A549 (cell line): Measurements from ENCODE around the gene D2HGDH. TPM values are rescaled to one million over a fixed set of nuclear protein-coding genes. Genes with fewer than 3 reads are reported as not detected.

Experiments used
- ATAC-seq, 2 experiments: fragments of 200-7000 bp in 1 of 2; fragments of >200 bp in 1 of 2; cut with Nextera tagmentation in 1 of 2; cut with Tn5 transposase in 1 of 2; 3 replicates each; pipeline versions ENCODE4 v1.8.0 to v1.9.1; 2018 to 2020; ENCODE audit warnings: mild to moderate bottlenecking in 1 of 2, moderate library complexity in 1 of 2
- CTCF ChIA-PET: fragments of 300-600 bp; sonication (Branson Sonifier 250); formaldehyde crosslinking; extraction: SDS; loops from one replicate; lab custom pipeline; 2021; ENCODE audit warnings: antibody characterized with exemption, inconsistent platforms; lab: Yijun Ruan, JAX
- POLR2A ChIA-PET: fragments of 350-600 bp; formaldehyde crosslinking; extraction: SDS; loops from one replicate; lab custom pipeline; 2021; ENCODE audit warnings: antibody characterized with exemption, inconsistent platforms; lab: Yijun Ruan, JAX
- DNase-seq, 2 experiments: peaks; one replicate each; pipeline versions ENCODE4 v3.0.0 to v3.0.0-alpha.2; 2011 to 2016; ENCODE audit warnings: low read depth in 1 of 2, low spot score in 1 of 2
- FAIRE-seq: peaks from 2 replicates; lab custom pipeline; 2011; peaks lifted over from hg19 to GRCh38; lab: Jason Lieb, UNC
- H3K27ac ChIP-seq, 2 experiments: fragments of >200 bp; sonication (Bioruptor Twin); formaldehyde crosslinking; 3 replicates each; pipeline ENCODE4 v1.5.1; 2016 to 2017
- H3K4me1 ChIP-seq: fragments of >200 bp; sonication (Bioruptor Twin); formaldehyde crosslinking; 3 replicates; pipeline ENCODE4 v1.6.1; 2016
- H3K4me2 ChIP-seq: fragments of >200 bp; sonication (Bioruptor Twin); formaldehyde crosslinking; 3 replicates; pipeline ENCODE4 v1.6.1; 2016
- H3K4me3 ChIP-seq: fragments of >200 bp; sonication (Bioruptor Twin); formaldehyde crosslinking; 3 replicates; pipeline ENCODE4 v1.5.1; 2016
- H3K9me3 ChIP-seq: fragments of >200 bp; sonication (Bioruptor Twin); formaldehyde crosslinking; 3 replicates; pipeline ENCODE4 v1.6.1; 2016
- CEBPB ChIP-seq, 2 experiments: fragments of >200 bp in 1 of 2; sonication (Bioruptor Twin) in 1 of 2; formaldehyde crosslinking in 1 of 2; IDR thresholded peaks; 2 replicates each; pipeline ENCODE4 v1.6.1; 2012 to 2016
- CHD4 ChIP-seq: fragments of 200-600 bp; sonication (generic); IDR thresholded peaks from 2 replicates; pipeline ENCODE4 v1.6.1; 2016; ENCODE audit warnings: antibody characterized with exemption, mild to moderate bottlenecking, borderline replicate concordance
- EHF ChIP-seq: fragments of 250-450 bp; sonication (Bioruptor Pico); IDR thresholded peaks from 2 replicates; pipeline ENCODE4 v1.5.0; 2020; ENCODE audit warnings: mild to moderate bottlenecking
- EP300 ChIP-seq, 2 experiments: fragments of >200 bp; sonication (Bioruptor Twin); formaldehyde crosslinking; IDR thresholded peaks; 2 replicates in 1 of 2; 3 replicates in 1 of 2; pipeline ENCODE4 v1.6.1; 2016 to 2017
- ESRRA ChIP-seq: fragments of 150-350 bp; IDR thresholded peaks from 2 replicates; pipeline ENCODE4 v1.6.1; 2014; ENCODE audit warnings: mild to moderate bottlenecking, low read length, borderline replicate concordance
- FOSB ChIP-seq: fragments of 250-450 bp; sonication (Bioruptor Pico); IDR thresholded peaks from 2 replicates; pipeline ENCODE4 v1.5.0; 2020; ENCODE audit warnings: mild to moderate bottlenecking, moderate library complexity
- FOXS1 ChIP-seq: fragments of 250-450 bp; sonication (Bioruptor Pico); IDR thresholded peaks from 2 replicates; pipeline ENCODE4 v1.5.0; 2020; ENCODE audit warnings: mild to moderate bottlenecking, moderate library complexity
- HOXA7 ChIP-seq: fragments of 250-450 bp; sonication (Bioruptor Pico); IDR thresholded peaks from 2 replicates; pipeline ENCODE4 v1.5.0; 2020; ENCODE audit warnings: mild to moderate bottlenecking, moderate library complexity
- HOXB13 ChIP-seq: fragments of 250-450 bp; sonication (Bioruptor Pico); IDR thresholded peaks from 2 replicates; pipeline ENCODE4 v1.5.0; 2020; ENCODE audit warnings: low read depth, mild to moderate bottlenecking, moderate library complexity
- HOXB5 ChIP-seq: fragments of 250-450 bp; sonication (Bioruptor Pico); IDR thresholded peaks from 2 replicates; pipeline ENCODE4 v1.5.0; 2020; ENCODE audit warnings: mild to moderate bottlenecking, moderate library complexity
- JUNB ChIP-seq: fragments of >200 bp; sonication (Bioruptor Twin); formaldehyde crosslinking; IDR thresholded peaks from 2 replicates; pipeline ENCODE4 v1.6.1; 2016
- KDM5A ChIP-seq: fragments of 200-600 bp; sonication (generic); IDR thresholded peaks from 2 replicates; pipeline ENCODE4 v1.6.1; 2016; ENCODE audit warnings: antibody characterized with exemption, mild to moderate bottlenecking
- MAFK ChIP-seq: fragments of 450-650 bp; IDR thresholded peaks from 2 replicates; pipeline ENCODE4 v1.6.1; 2014; ENCODE audit not compliant: partially characterized antibody
- MYC ChIP-seq: IDR thresholded peaks from 2 replicates; pipeline ENCODE4 v1.6.1; 2012; ENCODE audit warnings: mild to moderate bottlenecking, inconsistent platforms, low read length, improper control_type of control experiment, borderline replicate concordance
- NFE2L2 ChIP-seq: fragments of 150-350 bp; conservative IDR thresholded peaks from 2 replicates; pipeline ENCODE4 v1.6.1; 2014; ENCODE audit warnings: low read length
- NPAS2 ChIP-seq: fragments of 250-450 bp; sonication (Bioruptor Pico); IDR thresholded peaks from 2 replicates; pipeline ENCODE4 v1.8.0; 2022; ENCODE audit warnings: mild to moderate bottlenecking, moderate library complexity, borderline replicate concordance
- POLR2A ChIP-seq: IDR thresholded peaks from 2 replicates; pipeline ENCODE4 v1.6.1; 2012; ENCODE audit warnings: mild to moderate bottlenecking, low read length
- RAD21 ChIP-seq, 2 experiments: fragments of >200 bp in 1 of 2; sonication (Bioruptor Twin) in 1 of 2; formaldehyde crosslinking in 1 of 2; IDR thresholded peaks in 1 of 2; conservative IDR thresholded peaks in 1 of 2; 2 replicates in 1 of 2; 3 replicates in 1 of 2; pipeline ENCODE4 v1.6.1; 2012 to 2018; ENCODE audit warnings: inconsistent platforms in 1 of 2
- RARB ChIP-seq: fragments of 250-450 bp; sonication (Bioruptor Pico); IDR thresholded peaks from 2 replicates; pipeline ENCODE4 v1.8.0; 2021; ENCODE audit warnings: mild to moderate bottlenecking, moderate library complexity
- ZNF302 ChIP-seq: fragments of 250-450 bp; sonication (Bioruptor Pico); IDR thresholded peaks from 2 replicates; pipeline ENCODE4 v1.9.0; 2021; ENCODE audit warnings: inconsistent platforms, mild to moderate bottlenecking, moderate library complexity
- WGBS: methylation state at CpG from one replicate; pipeline ENCODE4 v1.1.6; 2017; ENCODE audit errors: missing lambda C conversion rate; 5-methylcytosine and 5-hydroxymethylcytosine counted together
- polyA plus RNA-seq, 4 experiments: library from polyadenylated mRNA; depleted of rRNA in 3 of 4; stranded (reverse); fragments of >200 nt; fragmentation: RNase III in 1 of 4; extraction: RNeasy Plus Mini Kit Qiagen cat#74134 plus additional on column Dnase treatment in 1 of 4; gene quantifications; 2 replicates in 3 of 4; 3 replicates in 1 of 4; pipeline ENCODE4 v1.2.3, GENCODE V29; 2011 to 2017
- TF ChIP-seq, protein P1 (sequence below): fragments of 250-450 bp; sonication (Bioruptor Pico); IDR thresholded peaks from 2 replicates; pipeline ENCODE4 v1.5.0; 2021; ENCODE audit warnings: mild to moderate bottlenecking, moderate library complexity, borderline replicate concordance
- TF ChIP-seq, protein P2 (sequence below): fragments of 200-600 bp; sonication (generic); IDR thresholded peaks from 2 replicates; pipeline ENCODE4 v1.6.1; 2016; ENCODE audit warnings: antibody characterized with exemption, mild to moderate bottlenecking, moderate library complexity
- TF ChIP-seq, protein P3 (sequence below): IDR thresholded peaks from 2 replicates; pipeline ENCODE4 v1.6.1; 2012; ENCODE audit warnings: low read depth, borderline replicate concordance

Gene D2HGDH
- polyA plus RNA-seq, 2 of the 4 experiments (the other 2 are of a cell fraction), result 6.5 to 18.5 TPM

DNA sequence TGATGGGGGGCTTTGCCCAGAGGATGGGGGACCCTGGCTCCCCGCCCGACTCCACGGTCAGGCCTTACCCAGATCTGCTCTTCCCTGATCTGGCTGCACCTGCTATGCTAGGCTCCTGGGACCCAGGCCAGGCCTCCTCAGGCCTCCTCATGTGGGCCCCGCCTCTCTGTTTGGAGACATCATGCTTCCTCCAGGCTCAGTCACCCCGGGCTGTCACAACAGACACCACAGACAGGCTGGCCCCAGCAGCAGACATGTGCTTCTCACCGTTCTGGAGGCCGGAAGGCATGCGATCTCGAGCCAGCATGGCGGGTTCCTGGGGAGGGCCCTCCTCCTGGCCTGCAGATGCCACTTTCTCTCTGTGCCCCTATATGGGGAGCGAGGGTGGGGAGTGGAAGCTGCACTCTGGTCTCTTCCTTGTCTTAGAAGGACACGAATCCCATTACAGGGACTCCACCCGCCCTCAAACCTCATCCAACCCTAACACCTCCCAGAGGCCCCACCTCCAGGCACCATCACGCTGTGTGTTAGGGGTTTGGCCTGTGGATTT is 63.7 kb downstream of the D2HGDH start:
- H3K27ac ChIP-seq, result no peak overlapping the region
- no peaks in the 10 kb centered on the region for H3K9me3 ChIP-seq
- 0 out of 3 replicates have a peak, but pooled peaks cover 5% of the 10 kb centered on the region for H3K4me1 ChIP-seq
- H3K4me2 ChIP-seq, result no peak overlapping the region
- ATAC-seq (no peak), FAIRE-seq (no peak), DNase-seq (no peak)
- CTCF ChIA-PET, result no interaction called here
- 92% methylated on average over 9 of the region's 14 CpGs for WGBS
- POLR2A ChIA-PET, result no interaction called here
- TF ChIP-seq EHF, result no peak
- no peak for TF ChIP-seq FOXS1 (CRISPR knock-in tag)
- no peak for TF ChIP-seq CEBPB (IDR thresholded peaks at IDR 0.05)
- no peak for TF ChIP-seq JUNB
- TF ChIP-seq, protein P1, sequence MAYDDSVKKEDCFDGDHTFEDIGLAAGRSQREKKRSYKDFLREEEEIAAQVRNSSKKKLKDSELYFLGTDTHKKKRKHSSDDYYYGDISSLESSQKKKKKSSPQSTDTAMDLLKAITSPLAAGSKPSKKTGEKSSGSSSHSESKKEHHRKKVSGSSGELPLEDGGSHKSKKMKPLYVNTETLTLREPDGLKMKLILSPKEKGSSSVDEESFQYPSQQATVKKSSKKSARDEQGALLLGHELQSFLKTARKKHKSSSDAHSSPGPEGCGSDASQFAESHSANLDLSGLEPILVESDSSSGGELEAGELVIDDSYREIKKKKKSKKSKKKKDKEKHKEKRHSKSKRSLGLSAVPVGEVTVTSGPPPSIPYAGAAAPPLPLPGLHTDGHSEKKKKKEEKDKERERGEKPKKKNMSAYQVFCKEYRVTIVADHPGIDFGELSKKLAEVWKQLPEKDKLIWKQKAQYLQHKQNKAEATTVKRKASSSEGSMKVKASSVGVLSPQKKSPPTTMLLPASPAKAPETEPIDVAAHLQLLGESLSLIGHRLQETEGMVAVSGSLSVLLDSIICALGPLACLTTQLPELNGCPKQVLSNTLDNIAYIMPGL (CRISPR knock-in tag), result no peak
- no peak for TF ChIP-seq HOXB13
- TF ChIP-seq FOSB (CRISPR knock-in tag), result no peak
- no peak for TF ChIP-seq RARB (CRISPR knock-in tag)
- TF ChIP-seq HOXB5, result no peak
- TF ChIP-seq, protein P2, sequence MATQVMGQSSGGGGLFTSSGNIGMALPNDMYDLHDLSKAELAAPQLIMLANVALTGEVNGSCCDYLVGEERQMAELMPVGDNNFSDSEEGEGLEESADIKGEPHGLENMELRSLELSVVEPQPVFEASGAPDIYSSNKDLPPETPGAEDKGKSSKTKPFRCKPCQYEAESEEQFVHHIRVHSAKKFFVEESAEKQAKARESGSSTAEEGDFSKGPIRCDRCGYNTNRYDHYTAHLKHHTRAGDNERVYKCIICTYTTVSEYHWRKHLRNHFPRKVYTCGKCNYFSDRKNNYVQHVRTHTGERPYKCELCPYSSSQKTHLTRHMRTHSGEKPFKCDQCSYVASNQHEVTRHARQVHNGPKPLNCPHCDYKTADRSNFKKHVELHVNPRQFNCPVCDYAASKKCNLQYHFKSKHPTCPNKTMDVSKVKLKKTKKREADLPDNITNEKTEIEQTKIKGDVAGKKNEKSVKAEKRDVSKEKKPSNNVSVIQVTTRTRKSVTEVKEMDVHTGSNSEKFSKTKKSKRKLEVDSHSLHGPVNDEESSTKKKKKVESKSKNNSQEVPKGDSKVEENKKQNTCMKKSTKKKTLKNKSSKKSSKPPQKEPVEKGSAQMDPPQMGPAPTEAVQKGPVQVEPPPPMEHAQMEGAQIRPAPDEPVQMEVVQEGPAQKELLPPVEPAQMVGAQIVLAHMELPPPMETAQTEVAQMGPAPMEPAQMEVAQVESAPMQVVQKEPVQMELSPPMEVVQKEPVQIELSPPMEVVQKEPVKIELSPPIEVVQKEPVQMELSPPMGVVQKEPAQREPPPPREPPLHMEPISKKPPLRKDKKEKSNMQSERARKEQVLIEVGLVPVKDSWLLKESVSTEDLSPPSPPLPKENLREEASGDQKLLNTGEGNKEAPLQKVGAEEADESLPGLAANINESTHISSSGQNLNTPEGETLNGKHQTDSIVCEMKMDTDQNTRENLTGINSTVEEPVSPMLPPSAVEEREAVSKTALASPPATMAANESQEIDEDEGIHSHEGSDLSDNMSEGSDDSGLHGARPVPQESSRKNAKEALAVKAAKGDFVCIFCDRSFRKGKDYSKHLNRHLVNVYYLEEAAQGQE, result no peak
- no peak for TF ChIP-seq RAD21 (conservative IDR thresholded peaks at IDR 0.05 in 1 of 2, IDR thresholded peaks at IDR 0.05 in 1 of 2)
- TF ChIP-seq, protein P3, sequence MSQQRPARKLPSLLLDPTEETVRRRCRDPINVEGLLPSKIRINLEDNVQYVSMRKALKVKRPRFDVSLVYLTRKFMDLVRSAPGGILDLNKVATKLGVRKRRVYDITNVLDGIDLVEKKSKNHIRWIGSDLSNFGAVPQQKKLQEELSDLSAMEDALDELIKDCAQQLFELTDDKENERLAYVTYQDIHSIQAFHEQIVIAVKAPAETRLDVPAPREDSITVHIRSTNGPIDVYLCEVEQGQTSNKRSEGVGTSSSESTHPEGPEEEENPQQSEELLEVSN, result no peak
- H3K4me3 ChIP-seq, result no peak overlapping the region

DNA sequence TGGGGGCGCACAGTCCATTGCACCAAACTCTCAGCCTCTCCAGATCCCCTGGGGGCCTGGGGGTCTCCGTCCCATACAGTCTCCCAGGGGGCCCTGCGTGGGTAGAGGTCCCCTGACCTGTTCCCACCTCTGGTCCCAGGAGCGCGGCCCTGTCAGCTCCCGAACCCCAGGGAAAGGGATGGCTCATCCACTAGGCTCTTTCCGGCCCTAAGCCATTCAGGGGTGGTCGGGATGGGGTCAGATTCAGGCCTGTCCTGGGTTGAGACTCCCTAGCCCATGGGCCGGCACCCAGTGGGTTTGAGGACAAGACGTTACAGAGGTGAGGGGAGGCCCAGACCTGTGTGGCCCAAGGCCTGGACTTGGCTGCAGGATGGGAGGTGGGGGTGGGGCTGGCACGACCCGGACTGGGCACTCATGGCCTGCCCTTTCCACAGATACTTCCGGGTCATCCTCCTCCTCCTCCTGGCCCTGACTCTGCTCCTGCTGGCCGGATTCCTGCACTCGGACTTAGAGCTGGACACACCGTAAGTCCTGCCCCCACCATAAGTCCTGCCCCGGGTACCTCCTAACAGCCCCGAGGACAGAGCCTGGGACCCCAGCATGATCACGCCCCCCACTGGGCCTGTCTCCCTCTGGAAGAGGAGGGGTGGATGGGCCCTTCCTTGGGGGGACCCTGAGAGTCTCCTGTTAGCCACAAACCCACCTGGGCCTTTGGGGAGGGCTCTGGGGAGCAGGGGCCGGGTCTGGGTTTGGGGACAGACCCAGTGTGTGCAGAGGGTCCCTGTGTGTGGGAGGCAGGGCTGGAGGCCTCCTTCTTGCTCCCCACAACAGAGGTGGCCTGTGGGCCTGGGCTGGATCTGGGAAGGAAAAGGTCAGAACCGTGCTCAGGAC is 64.4 kb downstream of the D2HGDH start:
- FAIRE-seq (no peak), ATAC-seq (no peak), DNase-seq (no peak)
- TF ChIP-seq EP300 (IDR thresholded peaks at IDR 0.05) (no peak), FOXS1 (CRISPR knock-in tag) (no peak), ZNF302 (CRISPR knock-in tag) (no peak), FOSB (CRISPR knock-in tag) (no peak), POLR2A (no peak), NFE2L2 (no peak), CHD4 (no peak), ESRRA (no peak), NPAS2 (CRISPR knock-in tag) (no peak), MAFK (no peak), KDM5A (no peak), MYC (no peak), HOXA7 (CRISPR knock-in tag) (no peak)
- ChIA-PET CTCF (no interaction called here), POLR2A (no interaction called here)
- H3K27ac ChIP-seq, result no peak overlapping the region
- 87% methylated on average over 17 of the region's 21 CpGs for WGBS
- H3K9me3 ChIP-seq, result no peaks in the 10 kb centered on the region
- H3K4me3 ChIP-seq, result no peak overlapping the region
- H3K4me2 ChIP-seq, result no peak overlapping the region
- H3K4me1 ChIP-seq, result peaks cover 7% of the 10 kb centered on the region; the same call in 1 of the 3 replicates
